Activated naive CD4-positive, alpha-beta T cell treated with anti-CD3 and anti-CD28 coated beads for 36 hours (primary cell): Measurements from ENCODE around the gene CFAP77. TPM values are rescaled to one million over a fixed set of nuclear protein-coding genes. Genes with fewer than 3 reads are reported as not detected.
"Not testable (repeated sequence)": the region's sequence is repeated elsewhere in the genome, so short reads cannot be mapped to it uniquely, and the experiment has no call there.

Experiments
- CTCF ChIA-PET: fragments of 350-600 bp; sonication (Branson Sonifier 250); formaldehyde crosslinking; loops from one replicate; lab custom pipeline; 2021; ENCODE audit warnings: antibody characterized with exemption; lab: Charles Lee
- DNase-seq: peaks from one replicate; pipeline ENCODE4 v3.0.0-alpha.2; 2020
- H3K27ac Mint-ChIP-seq: one replicate; pipeline ENCODE4 v1.8.0; 2021; ENCODE audit warnings: mild to moderate bottlenecking, mixed read lengths
- H3K27me3 Mint-ChIP-seq: one replicate; pipeline ENCODE4 v1.8.0; 2021; ENCODE audit warnings: low read depth, mixed read lengths
- H3K36me3 Mint-ChIP-seq: one replicate; pipeline ENCODE4 v1.8.0; 2021; ENCODE audit warnings: low read depth, mixed read lengths
- H3K4me1 Mint-ChIP-seq: one replicate; pipeline ENCODE4 v1.8.0; 2021; ENCODE audit warnings: low read depth, mixed read lengths
- H3K4me3 Mint-ChIP-seq: one replicate; pipeline ENCODE4 v1.8.0; 2021; ENCODE audit warnings: mild to moderate bottlenecking, moderate library complexity, mixed read lengths
- H3K9me3 Mint-ChIP-seq: one replicate; pipeline ENCODE4 v1.8.0; 2021; ENCODE audit warnings: mixed read lengths
- intact Hi-C: fragments of 100-400 bp; cut with micrococcal nuclease; formaldehyde crosslinking; loops from one replicate; pipeline ENCODE4 v1.15.1; 2023
- total RNA-seq, 2 experiments: library from RNA; stranded (reverse); gene quantifications; one replicate each; pipeline ENCODE4 v1.2.3, GENCODE V29; 2021

CFAP77 gene
- total RNA-seq: not detected

- Mint-ChIP-seq H3K27ac (no peak within 1 kb of the TSS), H3K27me3 (peaks cover 35% of the 10 kb centered on the region)
Measured at GRCh38 chr9:132409828-132410528, at the start of gene CFAP77. Gene CFAP77 (plus strand): TSS chr9:132410211. CDS start chr9:132410272, 61 bp downstream.

GRCh38 chr9:132364068-132364467 is 45.9 kb upstream of the CFAP77 start:
- Mint-ChIP-seq H3K27me3 (no peaks in the 10 kb centered on the region), H3K4me3 (no peak overlapping the region), H3K36me3 (no peaks in the 10 kb centered on the region), H3K4me1 (no peaks in the 10 kb centered on the region), H3K9me3 (no peaks in the 10 kb centered on the region), H3K27ac (no peak overlapping the region)
- intact Hi-C loops: no loop called here
- no peak for DNase-seq
- CTCF ChIA-PET: no interaction called here

More at GRCh38 chr9:132409828-132410528, at the start of gene CFAP77:
- Mint-ChIP-seq H3K4me3 (peak within 1 kb of the TSS; percentile 53), H3K36me3 (peaks cover 4% of the 10 kb centered on the region), H3K4me1 (peaks cover 37% of the 10 kb centered on the region), H3K9me3 (no peaks in the 10 kb centered on the region)
- intact Hi-C loops: loop anchor here (2.0 to 10.0 kb wide), 4 partner anchors 77 to 355 kb away; partner anchors contain the start of genes BARHL1 and GTF3C4
- DNase-seq: peak; percentile 31
- CTCF ChIA-PET: no interaction called here

- no peaks in the 10 kb centered on the region for H3K4me1 Mint-ChIP-seq
Measured at GRCh38 chr9:132365986-132366385, 44.0 kb upstream of the CFAP77 start.

GRCh38 chr9:132366481-132366880 is 43.5 kb upstream of the CFAP77 start:
- intact Hi-C loops: no loop called here
- DNase-seq: no peak
- CTCF ChIA-PET: no interaction called here
- no peaks in the 10 kb centered on the region for H3K36me3 Mint-ChIP-seq
- no peaks in the 10 kb centered on the region for H3K9me3 Mint-ChIP-seq
- H3K4me3 Mint-ChIP-seq: no peak overlapping the region
- no peaks in the 10 kb centered on the region for H3K27me3 Mint-ChIP-seq
- H3K27ac Mint-ChIP-seq: no peak overlapping the region
- no peaks in the 10 kb centered on the region for H3K4me1 Mint-ChIP-seq

More at GRCh38 chr9:132365986-132366385, 44.0 kb upstream of the CFAP77 start:
- Mint-ChIP-seq H3K9me3 (no peaks in the 10 kb centered on the region), H3K4me3 (no peak overlapping the region), H3K36me3 (no peaks in the 10 kb centered on the region), H3K27me3 (no peaks in the 10 kb centered on the region), H3K27ac (no peak overlapping the region)
- CTCF ChIA-PET: no interaction called here
- DNase-seq: no peak
- intact Hi-C loops: no loop called here

- Mint-ChIP-seq H3K27me3 (no peaks in the 10 kb centered on the region), H3K4me3 (no peak overlapping the region), H3K36me3 (peaks cover 2% of the 10 kb centered on the region), H3K27ac (no peak overlapping the region), H3K9me3 (no peaks in the 10 kb centered on the region), H3K4me1 (peaks cover 6% of the 10 kb centered on the region)
- intact Hi-C loops: no loop called here
- DNase-seq: no peak
- CTCF ChIA-PET: no interaction called here
Measured at GRCh38 chr9:132367613-132368313, 42.2 kb upstream of the CFAP77 start.

GRCh38 chr9:132369421-132369820 is 40.6 kb upstream of the CFAP77 start:
- Mint-ChIP-seq H3K4me1 (peaks cover 18% of the 10 kb centered on the region), H3K9me3 (no peaks in the 10 kb centered on the region), H3K27ac (no peak overlapping the region), H3K27me3 (no peaks in the 10 kb centered on the region), H3K4me3 (no peak overlapping the region), H3K36me3 (peaks cover 5% of the 10 kb centered on the region)
- intact Hi-C loops: no loop called here
- no peak for DNase-seq
- CTCF ChIA-PET: no interaction called here

GRCh38 chr9:132370592-132370991 is 39.4 kb upstream of the CFAP77 start:
- CTCF ChIA-PET: no interaction called here
- no peak overlapping the region for H3K4me3 Mint-ChIP-seq
- intact Hi-C loops: no loop called here

GRCh38 chr9:132372177-132373095 is 37.6 kb upstream of the CFAP77 start:
- peaks cover 20% of the 10 kb centered on the region for H3K36me3 Mint-ChIP-seq
- no peak overlapping the region for H3K27ac Mint-ChIP-seq
- no peaks in the 10 kb centered on the region for H3K9me3 Mint-ChIP-seq
- H3K4me1 Mint-ChIP-seq: peaks cover 20% of the 10 kb centered on the region
- CTCF ChIA-PET: interaction anchor here (0.7 to 1.8 kb wide), 2 partner anchors 21 to 570 kb away, joined by 3 to 6 read pairs; no protein-coding TSS in a partner anchor
- intact Hi-C loops: loop anchor here (1.0 kb wide), 1 partner anchor 22 kb away; no protein-coding TSS in a partner anchor
- DNase-seq: no peak
- no peaks in the 10 kb centered on the region for H3K27me3 Mint-ChIP-seq
- H3K4me3 Mint-ChIP-seq: no peak overlapping the region

More at GRCh38 chr9:132370592-132370991, 39.4 kb upstream of the CFAP77 start:
- DNase-seq: no peak
- no peaks in the 10 kb centered on the region for H3K27me3 Mint-ChIP-seq
- peaks cover 12% of the 10 kb centered on the region for H3K36me3 Mint-ChIP-seq
- H3K9me3 Mint-ChIP-seq: no peaks in the 10 kb centered on the region
- peaks cover 20% of the 10 kb centered on the region for H3K4me1 Mint-ChIP-seq
- H3K27ac Mint-ChIP-seq: no peak overlapping the region

GRCh38 chr9:132377769-132378168 is 32.2 kb upstream of the CFAP77 start:
- H3K27me3 Mint-ChIP-seq, H3K4me3 Mint-ChIP-seq, H3K9me3 Mint-ChIP-seq, CTCF ChIA-PET, intact Hi-C loops, DNase-seq, H3K27ac Mint-ChIP-seq: not testable (repeated sequence)
- peaks cover 33% of the 10 kb centered on the region for H3K36me3 Mint-ChIP-seq
- H3K4me1 Mint-ChIP-seq: peaks cover 22% of the 10 kb centered on the region

- H3K27me3 Mint-ChIP-seq, intact Hi-C loops, H3K4me3 Mint-ChIP-seq, DNase-seq, CTCF ChIA-PET, H3K27ac Mint-ChIP-seq, H3K9me3 Mint-ChIP-seq: not testable (repeated sequence)
- peaks cover 38% of the 10 kb centered on the region for H3K36me3 Mint-ChIP-seq
- peaks cover 21% of the 10 kb centered on the region for H3K4me1 Mint-ChIP-seq
Measured at GRCh38 chr9:132378416-132378815, 31.6 kb upstream of the CFAP77 start.

- Mint-ChIP-seq H3K36me3 (peaks cover 34% of the 10 kb centered on the region), H3K4me1 (peaks cover 24% of the 10 kb centered on the region), H3K27me3 (no peaks in the 10 kb centered on the region), H3K4me3 (no peak overlapping the region), H3K9me3 (no peaks in the 10 kb centered on the region), H3K27ac (peak overlapping the region; percentile 15)
- no peak for DNase-seq
- intact Hi-C loops: no loop called here
- CTCF ChIA-PET: no interaction called here
Measured at GRCh38 chr9:132381966-132382541, 28.0 kb upstream of the CFAP77 start.
